ENCODE measurements around the gene MYH14. TPM values are rescaled to one million over a fixed set of nuclear protein-coding genes. Genes with fewer than 3 reads are reported as not detected.

The MYH14 gene
- polyA plus RNA-seq, 3 donors = not detected

- H3K4me3 ChIP-seq (replicated peaks in 1 of 3; ENCODE audit: low read depth in 2 of 3, low read length in 3 of 3) = no peak overlapping the region
- intact Hi-C loops (cut with micrococcal nuclease) = loop anchor here in 1 of 2 donors (10.0 kb wide), 1 partner anchor 482 kb away; no protein-coding TSS in a partner anchor
- Mint-ChIP-seq H3K27me3 (ENCODE audit: low read depth in 3 of 3) (peaks cover 25 to 44% (median 40%) of the 10 kb centered on the region in 3 donors), H3K4me3 (peak overlapping the region in 1 of 2 donors; percentile 26), H3K27ac (no peak overlapping the region), H3K36me3 (peaks cover 18 to 23% of the 10 kb centered on the region in 2 donors), H3K9me3 (peaks cover 0 to 26% (median 14%) of the 10 kb centered on the region in 7 donors), H3K4me1 (peaks cover 22% of the 10 kb centered on the region)
- no peak overlapping the region for H3K27ac ChIP-seq (ENCODE audit: low read depth in 1 of 2, low read length in 2 of 2)
- H3K4me2 ChIP-seq (replicated peaks; ENCODE audit: extremely low read depth, low read length, poor library complexity, severe bottlenecking) = no peak overlapping the region
- no peak for DNase-seq
- peaks cover 0 to 14% of the 10 kb centered on the region in 2 donors for H3K9me3 ChIP-seq (replicated peaks in 1 of 2; ENCODE audit: control insufficient read depth in 1 of 2, insufficient read depth in 1 of 2, low read length in 2 of 2)
- 94% methylated on average over 47 of the region's 55 CpGs for WGBS (ENCODE audit: insufficient coverage)
- peaks cover 24 to 30% of the 10 kb centered on the region in 2 donors for H3K4me1 ChIP-seq (ENCODE audit: control insufficient read depth in 1 of 2, insufficient read depth in 2 of 2, low read length in 2 of 2)
- no peak overlapping the region for H2AFZ ChIP-seq (ENCODE audit: insufficient read depth, low read depth, low read length, poor library complexity, severe bottlenecking)
- H3K27me3 ChIP-seq (ENCODE audit: control insufficient read depth in 2 of 2, insufficient read depth in 2 of 2, low read length in 2 of 2) = peaks cover 19 to 26% of the 10 kb centered on the region in 2 donors
- peaks cover 63% of the 10 kb centered on the region for H4K20me1 ChIP-seq (ENCODE audit: insufficient read depth, low read length)
- H3K36me3 ChIP-seq (replicated peaks in 1 of 2; ENCODE audit: control insufficient read depth in 1 of 2, insufficient read depth in 2 of 2, low read length in 2 of 2) = peaks cover 0 to 6% of the 10 kb centered on the region in 2 donors
- H3K79me2 ChIP-seq (ENCODE audit: insufficient read depth, low read length) = no peaks in the 10 kb centered on the region
- H3K9ac ChIP-seq (ENCODE audit: insufficient read depth, low read length, poor library complexity, severe bottlenecking) = no peak overlapping the region
- TF ChIP-seq CTCF (IDR thresholded peaks at IDR 0.05) = no peak
Measured at GRCh38 chr19:50322931-50323781, 119.7 kb downstream of the MYH14 start.

- no peak overlapping the region for H3K4me3 Mint-ChIP-seq
- WGBS (ENCODE audit: insufficient coverage) = 96% methylated on average over 11 of the region's 12 CpGs
- Histone ChIP-seq H3K27me3 (ENCODE audit: control insufficient read depth in 2 of 2, insufficient read depth in 2 of 2, low read length in 2 of 2) (peaks cover 19 to 26% of the 10 kb centered on the region in 2 donors), H3K4me1 (ENCODE audit: control insufficient read depth in 1 of 2, insufficient read depth in 2 of 2, low read length in 2 of 2) (peaks cover 24 to 35% of the 10 kb centered on the region in 2 donors), H3K9me3 (replicated peaks in 1 of 2; ENCODE audit: control insufficient read depth in 1 of 2, insufficient read depth in 1 of 2, low read length in 2 of 2) (peaks cover 0 to 14% of the 10 kb centered on the region in 2 donors), H3K27ac (ENCODE audit: low read depth in 1 of 2, low read length in 2 of 2) (no peak overlapping the region), H3K4me2 (replicated peaks; ENCODE audit: extremely low read depth, low read length, poor library complexity, severe bottlenecking) (no peak overlapping the region), H3K79me2 (ENCODE audit: insufficient read depth, low read length) (no peaks in the 10 kb centered on the region), H4K20me1 (ENCODE audit: insufficient read depth, low read length) (peaks cover 63% of the 10 kb centered on the region), H3K9ac (ENCODE audit: insufficient read depth, low read length, poor library complexity, severe bottlenecking) (no peak overlapping the region), H3K4me3 (replicated peaks in 1 of 3; ENCODE audit: low read depth in 2 of 3, low read length in 3 of 3) (no peak overlapping the region), H3K36me3 (replicated peaks in 1 of 2; ENCODE audit: control insufficient read depth in 1 of 2, insufficient read depth in 2 of 2, low read length in 2 of 2) (peaks cover 0 to 6% of the 10 kb centered on the region in 2 donors), H2AFZ (ENCODE audit: insufficient read depth, low read depth, low read length, poor library complexity, severe bottlenecking) (no peak overlapping the region)
- peaks cover 25 to 47% (median 39%) of the 10 kb centered on the region in 3 donors for H3K27me3 Mint-ChIP-seq (ENCODE audit: low read depth in 3 of 3)
- TF ChIP-seq CTCF (IDR thresholded peaks at IDR 0.05) = no peak
- intact Hi-C loops (cut with micrococcal nuclease) = loop anchor here in 1 of 2 donors (10.0 kb wide), 1 partner anchor 481 kb away; no protein-coding TSS in a partner anchor
- no peak for DNase-seq
- peaks cover 22% of the 10 kb centered on the region for H3K4me1 Mint-ChIP-seq
- peaks cover 0 to 26% (median 14%) of the 10 kb centered on the region in 7 donors for H3K9me3 Mint-ChIP-seq
- peaks cover 18 to 23% of the 10 kb centered on the region in 2 donors for H3K36me3 Mint-ChIP-seq
- H3K27ac Mint-ChIP-seq = no peak overlapping the region
Measured at GRCh38 chr19:50323782-50324133, 120.3 kb downstream of the MYH14 start.

All from CD14-positive monocyte (primary cell).